ENCODE data around the gene MCF2L.
"Not testable (repeated sequence)": the region's sequence is repeated elsewhere in the genome, so short reads cannot be mapped to it uniquely, and the experiment has no call there.

MCF2L gene

DNA sequence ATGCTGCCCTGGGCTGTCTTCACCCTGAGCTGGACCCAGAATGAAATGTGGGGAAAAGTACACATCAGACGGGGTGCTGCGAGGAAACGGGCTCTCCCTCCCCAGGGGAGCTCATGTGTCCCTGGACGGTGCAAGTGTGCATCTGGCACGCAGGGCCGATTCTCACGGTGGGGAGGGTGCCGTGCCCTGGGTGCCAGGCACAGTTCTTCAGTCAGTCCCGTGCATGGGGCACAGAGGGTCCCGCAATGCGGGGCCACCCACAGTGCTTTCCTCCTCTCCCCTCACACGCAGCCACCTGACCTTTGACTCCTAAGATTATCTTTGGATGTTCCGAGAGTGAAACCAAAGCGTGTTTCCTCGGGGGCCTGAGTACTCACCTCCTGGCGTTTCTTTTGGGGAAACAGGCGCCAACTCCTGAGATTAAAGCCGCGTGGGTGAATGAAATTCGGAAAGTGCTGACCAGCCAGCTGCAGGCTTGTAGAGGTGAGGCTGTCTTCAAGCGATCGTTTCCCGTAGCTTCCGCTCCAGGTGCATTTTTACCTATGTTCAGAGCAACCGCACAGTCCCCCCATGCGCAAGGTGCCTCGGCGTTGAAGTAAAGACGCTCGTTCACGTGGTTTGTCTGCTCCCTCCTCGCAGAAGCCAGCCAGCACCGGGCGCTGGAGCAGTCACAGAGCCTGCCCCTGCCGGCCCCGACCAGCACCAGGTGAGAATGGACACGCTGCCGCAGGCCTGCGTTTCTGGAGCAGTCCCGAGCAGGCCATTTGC, 119.1 kb downstream of the MCF2L start:
- DNase-seq = no peak

DNA sequence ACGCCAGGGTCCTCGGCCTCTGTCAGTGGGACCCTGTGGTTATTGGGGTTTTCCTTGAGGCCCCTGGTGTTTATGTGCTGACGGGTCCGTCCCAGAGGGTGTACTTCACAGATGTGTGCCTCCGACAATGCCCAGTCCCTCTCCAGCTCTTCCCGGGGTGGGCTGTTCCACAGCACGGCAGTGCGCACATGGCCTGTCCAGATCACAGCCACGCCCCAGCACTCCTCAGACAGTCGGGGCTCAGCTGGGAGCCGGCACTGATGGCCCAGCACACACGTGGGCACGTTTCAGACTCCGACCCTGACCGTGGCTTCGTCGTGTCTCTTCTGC, 119.6 kb downstream of the MCF2L start:
- DNase-seq = no peak

DNA sequence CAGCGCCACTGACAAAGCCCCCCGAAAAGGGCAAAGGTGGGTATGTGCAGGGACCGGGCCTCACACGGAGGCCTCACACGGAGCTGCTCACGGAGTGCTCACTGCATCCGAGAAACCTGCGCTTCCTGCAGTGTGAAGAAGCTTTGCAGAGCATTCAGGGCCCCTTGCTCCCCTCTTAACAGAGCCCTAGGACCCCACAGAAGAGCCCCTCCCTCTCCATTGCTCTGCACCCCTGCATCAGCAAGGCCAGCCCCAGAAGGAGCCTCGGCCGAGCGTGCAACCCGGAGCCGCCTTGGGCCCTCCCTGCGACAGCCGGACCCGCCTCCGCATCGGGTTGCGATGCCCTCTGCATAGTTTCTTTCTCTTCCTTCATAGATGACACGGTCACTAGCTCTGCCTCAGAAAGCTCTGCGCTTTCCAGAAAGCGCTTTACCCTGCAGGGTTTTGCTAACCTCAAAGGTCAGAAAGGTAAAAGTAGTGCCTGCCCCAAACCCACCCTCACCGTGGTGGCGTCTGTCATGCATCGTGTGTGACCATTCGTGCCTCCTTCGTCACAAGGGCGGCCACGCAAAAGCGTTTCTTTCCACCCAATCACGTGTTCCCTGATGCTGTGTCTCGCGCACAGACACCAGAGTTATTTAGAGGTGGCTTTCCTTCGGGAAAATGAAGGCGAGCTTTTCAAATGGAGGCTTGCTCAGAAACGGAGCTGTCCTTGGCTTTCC, 120.8 kb downstream of the MCF2L start:
- no peak for DNase-seq

DNA sequence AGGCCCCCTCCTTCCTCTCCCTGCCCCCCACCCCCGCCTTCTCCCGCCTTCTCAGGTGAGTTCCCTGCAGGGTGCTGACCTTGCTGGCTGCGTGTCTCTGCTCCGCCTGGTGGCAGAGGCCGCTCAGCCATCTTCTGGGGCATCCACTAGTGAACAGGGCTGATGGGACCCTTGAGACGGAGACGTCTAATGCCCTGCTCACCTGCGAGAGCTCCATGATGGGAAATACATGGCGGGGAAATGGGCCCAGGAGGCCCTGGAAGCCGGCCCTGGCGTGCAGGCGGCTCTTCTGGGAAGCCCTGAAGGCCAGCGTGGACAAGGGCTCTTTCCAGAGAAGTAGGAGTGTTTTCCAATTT, 121.4 kb downstream of the MCF2L start:
- DNase-seq = no peak

DNA sequence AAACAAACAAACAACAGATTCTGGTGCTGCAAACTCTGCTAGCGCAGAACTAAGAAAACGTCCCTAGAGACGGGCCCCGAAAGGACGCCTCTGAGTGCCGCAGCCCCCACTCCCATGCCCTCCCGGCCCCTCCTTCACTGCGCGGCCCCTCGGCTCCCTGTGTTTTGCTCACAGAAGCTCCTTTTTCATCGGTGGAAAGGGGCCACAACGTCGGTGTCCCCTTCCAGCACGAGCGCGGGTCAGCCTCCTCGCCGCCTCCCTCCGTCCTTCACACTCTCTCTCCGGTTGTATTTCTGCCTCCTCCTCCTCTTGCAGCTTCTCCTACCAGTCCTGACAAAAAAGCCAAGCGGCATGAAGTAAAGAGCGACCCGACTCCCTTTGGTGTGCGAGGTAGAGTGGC, 121.8 kb downstream of the MCF2L start:
- DNase-seq = no peak

DNA sequence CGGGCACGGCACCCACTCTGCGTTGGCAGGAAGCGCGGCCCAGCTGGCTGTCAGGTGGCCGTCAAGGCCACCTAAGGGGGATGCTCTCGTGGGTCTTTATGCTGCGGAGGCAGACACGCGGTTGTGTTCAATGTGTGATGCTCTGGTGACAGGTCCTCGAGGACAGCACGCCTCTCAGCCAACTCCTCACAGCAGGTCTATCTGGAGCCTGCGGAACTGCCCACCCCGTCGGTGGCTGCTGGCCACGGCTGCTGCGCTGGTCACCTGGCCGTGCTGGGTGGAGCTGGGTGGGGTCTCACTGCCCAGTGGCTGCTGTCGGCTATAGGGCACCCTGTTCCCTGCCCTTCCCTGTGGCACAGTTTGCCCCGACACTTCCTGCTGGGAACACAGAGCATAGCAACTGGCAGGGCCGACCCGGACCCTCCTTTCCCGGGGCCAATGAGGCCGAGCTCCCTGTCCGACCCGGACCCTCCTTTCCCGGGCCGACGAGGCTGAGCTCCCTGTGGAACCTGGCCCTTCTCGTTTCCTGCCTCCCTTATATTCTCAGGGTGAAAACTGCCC, 122.3 kb downstream of the MCF2L start:
- no peak for DNase-seq

DNA sequence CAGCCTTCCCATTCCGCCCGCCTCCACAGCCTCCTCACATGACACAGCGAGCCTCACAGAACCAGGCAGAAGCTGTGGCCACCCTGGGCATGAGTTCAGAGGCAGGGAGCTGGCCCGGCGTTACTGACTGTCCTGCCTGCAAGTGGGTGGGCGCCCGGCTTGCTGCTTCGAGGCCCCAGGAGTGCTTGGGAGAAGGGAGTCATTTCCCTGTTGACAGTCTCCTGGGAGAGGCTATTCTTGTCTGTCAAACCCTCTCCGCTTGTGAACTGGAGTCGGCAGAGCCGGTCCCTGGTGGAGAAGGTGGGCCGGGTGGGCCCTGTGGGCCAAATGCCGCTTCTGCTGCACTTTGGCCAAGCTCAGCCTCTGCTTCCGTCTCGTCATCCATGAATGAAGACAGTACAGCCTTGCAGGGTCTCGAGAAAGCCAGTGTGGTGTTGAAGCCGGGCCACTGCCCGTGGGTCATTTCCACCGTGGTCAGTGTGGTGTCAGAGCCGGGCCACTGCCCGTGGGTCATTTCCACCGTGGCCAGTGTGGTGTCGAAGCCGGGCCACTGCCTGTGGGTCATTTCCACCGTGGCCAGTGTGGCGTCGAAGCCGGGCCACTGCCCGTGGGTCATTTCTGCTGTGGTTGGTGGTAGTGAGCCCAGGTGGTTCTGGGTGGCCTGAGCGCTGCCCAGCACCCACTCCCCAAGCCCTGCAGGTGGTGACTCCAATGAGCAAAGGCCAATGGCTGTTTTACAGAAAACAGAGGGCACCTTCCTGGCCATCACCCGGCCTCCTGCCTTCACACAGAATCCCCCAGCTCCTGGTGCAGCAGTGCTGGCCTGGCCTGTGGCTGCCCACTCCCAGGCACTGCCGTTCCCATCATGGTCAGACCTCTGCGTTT, 123.1 kb downstream of the MCF2L start:
- no peak for DNase-seq

DNA sequence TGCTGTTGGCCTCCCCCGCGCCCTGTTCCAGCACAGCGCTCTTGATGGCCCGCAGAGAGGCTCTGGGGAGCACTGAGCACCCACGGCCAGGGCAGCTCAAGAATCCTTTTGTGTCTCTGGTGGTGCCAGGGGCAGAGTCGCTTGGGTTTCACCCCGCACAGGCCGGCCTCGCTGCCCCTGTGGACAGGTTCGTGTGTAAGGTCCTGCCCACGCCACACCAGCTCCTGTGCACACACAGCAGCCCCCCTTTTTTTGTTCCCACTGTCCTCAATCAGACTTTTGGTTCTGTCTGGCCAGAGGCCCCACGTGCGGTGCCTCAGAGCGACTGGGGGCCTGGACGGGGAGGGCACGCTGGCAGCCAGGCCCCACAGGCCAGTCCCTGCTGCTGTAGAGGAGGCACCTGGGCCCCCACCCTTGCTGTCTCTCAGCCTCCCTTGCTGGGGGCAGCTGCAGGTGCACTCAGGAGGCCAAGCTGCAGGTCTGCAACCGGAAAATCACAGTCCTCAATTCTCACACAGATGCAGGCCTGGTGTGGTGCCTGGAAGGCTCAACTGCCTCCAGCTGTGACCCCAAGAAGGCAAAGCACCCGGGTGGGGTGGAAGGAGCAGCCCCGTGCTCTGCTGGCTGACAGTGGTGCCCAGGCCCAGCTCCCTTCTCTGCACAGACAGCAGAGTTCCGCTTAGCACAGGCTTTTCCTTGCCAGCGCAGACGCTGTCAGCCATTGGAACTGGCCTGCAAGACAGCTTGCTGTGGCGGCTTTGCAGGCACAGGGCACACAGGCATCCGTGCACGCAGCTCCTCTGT, 124.0 kb downstream of the MCF2L start:
- DNase-seq = no peak

DNA sequence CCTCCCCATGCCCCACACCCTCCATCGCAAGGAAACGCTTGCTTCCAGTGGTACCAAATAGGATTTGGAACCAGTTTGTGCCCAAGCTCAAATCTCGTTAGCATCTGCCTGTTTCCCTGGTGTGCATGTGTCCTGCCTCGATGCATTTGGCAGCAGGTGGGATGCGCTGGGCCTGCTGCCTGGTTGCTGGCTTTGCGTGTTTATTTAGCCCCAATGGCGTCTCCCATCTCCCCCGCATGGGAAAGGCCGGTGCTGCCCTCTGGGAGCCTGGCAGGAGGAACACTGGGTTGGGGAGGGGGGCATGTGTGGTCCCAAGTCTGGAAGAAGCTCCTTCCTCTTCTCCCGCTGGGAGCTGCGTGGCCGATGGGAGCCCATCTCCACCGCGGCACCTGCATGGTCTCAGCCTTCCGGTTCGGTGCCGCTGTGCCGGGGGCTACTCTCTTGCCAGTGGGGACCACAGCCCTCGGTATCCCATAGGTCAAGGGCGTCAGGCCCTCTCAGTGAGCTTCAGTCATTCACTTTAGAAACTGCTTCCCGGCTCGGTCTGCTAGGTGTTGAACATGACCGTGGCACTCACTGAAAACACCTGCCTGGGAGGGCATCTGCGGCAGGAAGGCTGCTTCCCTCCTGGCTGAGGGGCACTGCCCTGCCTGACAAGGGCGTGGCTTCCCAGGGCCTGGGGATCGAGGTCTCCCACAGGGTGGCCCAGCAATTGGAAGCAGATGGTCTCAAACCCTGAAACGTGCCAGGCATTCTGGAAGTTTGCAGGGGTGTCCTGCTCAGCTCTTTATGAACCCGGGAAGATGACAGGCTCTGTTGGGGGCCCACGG, 124.8 kb downstream of the MCF2L start:
- no peak for DNase-seq

DNA sequence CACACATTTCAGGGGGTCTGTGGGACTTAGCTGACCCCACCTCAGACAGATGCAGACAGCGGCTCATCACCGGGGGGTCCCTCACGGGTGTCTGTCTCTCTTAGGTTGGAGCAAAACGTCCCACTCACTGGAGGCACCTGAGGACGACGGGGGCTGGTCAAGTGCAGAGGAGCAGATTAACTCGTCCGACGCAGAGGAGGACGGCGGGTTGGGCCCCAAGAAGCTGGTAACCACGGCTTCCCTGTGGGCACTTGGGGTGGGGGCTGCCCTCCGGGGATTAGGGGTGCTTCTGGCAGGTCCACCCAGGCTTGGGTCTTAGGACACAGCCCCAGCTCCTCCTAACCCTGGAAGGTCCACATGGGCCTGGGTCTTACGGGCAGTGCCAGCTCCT, 125.4 kb downstream of the MCF2L start:
- no peak for DNase-seq

DNA sequence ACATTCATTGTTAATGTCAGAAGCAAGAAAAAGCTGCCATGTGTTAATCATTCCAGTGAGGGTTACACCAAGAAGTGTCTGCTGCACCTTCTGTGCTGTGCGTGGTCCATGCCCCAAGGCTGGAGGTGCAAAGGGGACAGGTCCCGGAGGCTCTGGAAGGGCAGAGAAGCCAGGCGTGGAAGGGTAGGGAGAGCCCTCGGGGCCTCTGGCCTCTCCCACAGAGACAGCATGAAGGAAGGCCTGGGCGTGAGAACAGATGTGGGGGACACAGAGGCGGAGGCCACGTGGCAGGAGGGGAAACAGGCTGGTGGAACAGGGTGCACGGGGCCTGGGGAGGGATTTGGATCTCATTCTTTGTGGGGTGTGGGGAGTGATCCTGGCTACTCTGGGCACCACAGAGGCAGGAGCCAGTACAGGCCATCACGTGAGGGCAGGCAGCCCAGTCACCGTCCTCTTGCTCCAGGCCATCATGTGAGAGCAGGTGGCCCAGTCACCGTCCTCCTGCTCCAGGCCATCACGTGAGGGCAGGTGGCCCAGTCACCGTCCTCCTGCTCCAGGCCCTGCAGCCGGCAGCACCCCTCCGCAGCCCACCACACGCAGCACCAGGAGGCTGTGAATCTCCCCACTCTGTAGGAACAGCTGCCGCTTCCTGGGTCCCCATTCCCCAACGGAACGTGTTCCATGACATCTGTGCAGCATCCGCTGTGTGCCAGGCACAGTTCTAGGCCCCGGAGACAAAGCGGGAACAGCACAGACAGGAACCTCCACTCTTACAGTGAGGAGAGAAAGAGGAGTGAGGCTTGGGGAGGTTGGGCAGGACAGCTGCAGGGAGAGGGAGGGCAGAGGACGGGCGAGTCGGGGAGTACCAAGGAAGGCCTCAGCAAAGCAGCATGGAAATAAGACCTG, 126.4 kb downstream of the MCF2L start:
- no peak for DNase-seq

DNA sequence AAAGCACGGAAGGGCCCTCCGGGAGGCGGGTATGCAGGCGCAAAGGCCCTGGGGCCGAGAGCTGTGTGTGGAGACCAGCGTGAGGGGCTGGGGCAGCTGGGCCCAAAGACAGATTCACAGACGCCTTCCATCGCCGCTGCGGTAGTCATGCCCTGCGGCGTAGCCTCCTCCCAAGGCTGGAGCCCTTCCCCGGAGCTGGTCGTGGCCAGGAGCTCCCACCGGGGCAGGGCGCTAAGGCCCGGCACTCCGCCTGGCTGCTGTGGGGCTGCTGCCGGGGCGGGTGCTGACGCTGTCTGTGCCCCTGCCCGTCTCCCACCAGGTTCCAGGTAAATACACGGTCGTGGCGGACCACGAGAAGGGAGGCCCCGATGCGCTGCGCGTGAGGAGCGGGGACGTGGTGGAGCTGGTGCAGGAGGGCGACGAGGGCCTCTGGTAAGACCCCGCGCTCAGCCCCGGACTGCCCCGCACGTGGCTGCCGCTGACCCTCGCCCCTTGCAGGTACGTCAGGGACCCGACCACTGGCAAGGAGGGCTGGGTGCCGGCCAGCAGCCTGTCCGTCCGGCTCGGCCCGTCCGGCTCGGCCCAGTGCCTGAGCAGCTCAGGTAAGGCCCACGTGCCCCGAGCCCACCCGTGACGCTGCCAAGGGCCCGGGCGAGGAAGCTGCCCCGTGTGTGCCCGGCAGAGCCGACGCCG, 127.2 kb downstream of the MCF2L start:
- DNase-seq = no peak

DNA sequence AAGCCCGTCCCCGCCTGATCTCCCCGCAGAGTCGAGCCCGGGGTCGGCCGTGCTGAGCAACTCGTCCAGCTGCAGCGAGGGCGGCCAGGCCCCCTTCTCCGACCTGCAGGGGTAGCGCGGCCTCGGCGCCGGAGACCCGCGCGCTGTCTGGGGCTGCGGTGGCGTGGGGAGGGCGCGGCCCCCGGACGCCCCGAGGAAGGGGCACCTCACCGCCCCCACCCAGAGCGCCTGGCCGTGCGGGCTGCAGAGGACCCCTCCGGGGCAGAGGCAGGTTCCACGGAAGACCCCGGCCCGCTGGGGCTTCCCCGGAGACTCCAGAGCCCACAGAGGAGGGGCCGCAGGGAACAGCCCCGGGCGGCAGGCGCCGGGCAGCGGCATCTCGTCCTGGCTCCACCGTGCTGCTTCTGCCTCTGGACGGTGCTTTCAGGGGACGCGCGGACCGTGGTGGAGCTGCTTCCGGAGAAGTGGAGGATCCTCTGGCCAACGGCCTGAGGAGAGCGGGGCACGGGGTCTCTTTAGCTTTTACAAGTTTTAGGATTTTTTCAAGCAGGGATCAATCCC, 127.8 kb downstream of the MCF2L start:
- DNase-seq = no peak

DNA sequence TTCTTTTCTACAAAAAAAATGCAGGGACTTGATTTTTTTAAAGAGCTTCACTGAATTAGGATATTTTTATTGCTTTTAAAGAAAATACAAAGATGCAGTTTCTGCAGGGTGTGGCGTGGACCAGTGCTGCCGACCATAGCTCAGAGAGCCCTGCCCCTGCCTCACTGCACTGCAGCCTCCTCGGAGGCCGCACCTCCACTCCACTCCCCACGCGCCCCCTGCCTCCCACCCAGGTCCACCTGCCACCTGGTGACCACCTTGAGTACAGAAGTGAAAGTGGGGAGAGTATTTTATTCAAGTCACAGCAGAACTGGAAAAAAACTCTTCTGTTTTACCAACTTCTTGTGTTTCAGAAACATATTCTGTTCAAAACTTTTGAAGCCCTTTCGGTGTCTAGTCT, 128.6 kb downstream of the MCF2L start:
- DNase-seq = no peak

DNA sequence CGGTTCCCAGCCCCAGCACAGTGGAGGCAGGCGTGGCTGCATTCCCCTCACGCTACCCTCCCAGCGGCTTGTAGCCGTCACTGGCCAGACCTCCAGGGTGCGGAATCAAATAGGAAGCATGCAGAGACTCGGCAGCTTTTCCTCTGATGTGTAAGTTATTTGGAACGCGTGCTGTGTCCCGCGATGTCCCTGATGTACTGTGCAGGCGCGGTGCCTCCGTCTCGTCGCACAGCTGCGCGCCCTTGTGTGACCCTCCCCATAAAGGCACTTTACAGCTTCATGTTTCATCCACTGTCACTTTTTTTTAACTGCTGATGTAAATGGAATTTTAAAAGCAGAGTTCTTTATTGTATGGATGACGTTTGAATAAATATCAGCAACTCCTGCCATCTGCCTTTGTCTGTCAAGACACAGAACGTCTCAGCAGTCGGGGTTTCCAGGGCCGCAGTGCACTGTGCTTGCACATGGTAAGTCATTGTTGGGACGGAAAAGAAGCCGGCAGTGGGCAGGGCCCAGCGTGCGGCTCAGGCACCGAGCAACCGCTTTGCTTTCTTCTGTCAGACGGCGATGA, 129.2 kb downstream of the MCF2L start:
- DNase-seq = no peak

DNA sequence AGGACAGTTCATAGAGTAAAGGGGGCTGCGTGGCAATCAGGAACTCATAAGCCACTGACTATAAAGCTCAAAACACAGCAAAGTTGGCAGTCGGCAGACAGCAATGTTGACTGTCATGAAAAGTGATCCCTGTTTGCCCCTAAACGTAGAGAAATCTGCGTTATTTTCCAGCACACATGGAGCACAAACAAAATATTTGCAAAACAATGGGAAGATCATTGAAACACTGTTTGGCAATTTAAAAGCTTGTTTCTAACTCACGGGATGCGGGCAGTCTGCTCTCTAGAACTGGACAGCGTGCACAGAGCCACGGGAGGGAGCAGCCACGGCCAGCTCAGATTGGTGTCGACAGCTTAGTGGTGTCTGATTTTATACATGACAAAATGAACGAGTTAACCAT, 130.1 kb downstream of the MCF2L start:
- no peak for DNase-seq

DNA sequence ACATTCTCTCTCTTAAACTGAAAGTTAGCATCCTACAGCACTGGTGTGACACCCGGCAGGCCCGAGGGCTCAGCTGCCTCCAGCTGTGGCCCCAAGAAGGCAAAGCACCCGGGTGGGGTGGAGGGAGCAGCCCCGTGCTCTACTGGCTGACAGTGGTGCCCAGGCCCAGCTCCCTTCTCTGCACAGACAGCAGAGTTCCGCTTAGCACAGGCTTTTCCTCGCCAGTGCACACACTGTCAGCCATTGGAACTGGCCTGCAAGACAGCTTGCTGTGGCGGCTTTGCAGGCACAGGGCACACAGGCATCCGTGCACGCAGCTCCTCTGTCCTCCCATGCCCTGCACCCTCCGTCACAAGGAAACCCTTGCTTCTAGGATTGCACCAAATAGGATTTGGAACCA, 133.3 kb downstream of the MCF2L start:
- DNase-seq = not testable (repeated sequence)

DNA sequence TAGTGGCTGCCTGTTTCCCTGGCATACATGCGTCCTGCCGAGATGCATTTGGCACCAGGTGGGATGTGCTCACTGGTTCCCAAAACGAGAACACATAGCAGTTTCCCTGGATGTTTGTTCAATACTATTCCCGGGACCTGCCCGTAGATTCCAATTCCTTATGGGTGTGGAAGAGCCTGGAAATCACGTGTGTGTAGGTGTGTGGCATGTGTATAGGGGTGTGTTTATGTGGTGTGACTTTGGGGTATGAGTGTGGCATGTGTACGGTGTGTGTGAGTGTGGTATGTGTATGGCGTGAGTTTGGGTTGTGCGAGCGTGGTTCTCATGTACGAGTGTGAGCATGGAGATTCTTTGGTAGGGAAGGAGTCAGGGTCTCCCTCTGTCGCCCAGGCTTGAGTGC, 133.7 kb downstream of the MCF2L start:
- DNase-seq = no peak

DNA sequence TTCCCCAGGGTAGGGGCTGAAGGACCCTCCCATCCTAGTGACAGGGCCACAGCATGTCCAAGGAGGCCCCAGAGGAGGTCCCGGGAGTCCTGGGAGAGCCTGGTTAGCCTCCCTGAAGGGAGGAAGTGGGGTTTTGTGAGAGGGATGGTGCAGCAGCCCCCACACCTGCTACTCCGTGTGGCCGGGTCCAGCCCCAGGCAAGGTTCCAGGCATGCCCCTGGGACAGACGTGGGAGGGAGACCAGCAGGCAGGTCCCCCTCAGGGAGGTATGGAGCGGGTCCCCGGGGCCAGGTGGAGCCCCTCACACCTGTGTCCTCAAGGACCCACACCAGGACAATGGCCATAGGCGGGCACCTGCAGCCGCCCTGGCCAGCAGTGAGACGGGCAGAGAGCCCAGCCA, 134.6 kb downstream of the MCF2L start:
- no peak for DNase-seq

All from activated CD8-positive, alpha-beta memory T cell treated with anti-CD3 and anti-CD28 coated beads, Interleukin-2, amount 50 U/mL, for 4 hours (primary cell).